Measurements from ENCODE around the gene P2RY11.

P2RY11 gene

GRCh38 chr19:10141479-10141878, 30.0 kb downstream of the P2RY11 start:
- DNase-seq (ENCODE audit: low read depth) = no peak

- no peak for DNase-seq (ENCODE audit: low read depth)
These were observed 30.5 kb downstream of the P2RY11 start for GRCh38 chr19:10141973-10142372.

DNA sequence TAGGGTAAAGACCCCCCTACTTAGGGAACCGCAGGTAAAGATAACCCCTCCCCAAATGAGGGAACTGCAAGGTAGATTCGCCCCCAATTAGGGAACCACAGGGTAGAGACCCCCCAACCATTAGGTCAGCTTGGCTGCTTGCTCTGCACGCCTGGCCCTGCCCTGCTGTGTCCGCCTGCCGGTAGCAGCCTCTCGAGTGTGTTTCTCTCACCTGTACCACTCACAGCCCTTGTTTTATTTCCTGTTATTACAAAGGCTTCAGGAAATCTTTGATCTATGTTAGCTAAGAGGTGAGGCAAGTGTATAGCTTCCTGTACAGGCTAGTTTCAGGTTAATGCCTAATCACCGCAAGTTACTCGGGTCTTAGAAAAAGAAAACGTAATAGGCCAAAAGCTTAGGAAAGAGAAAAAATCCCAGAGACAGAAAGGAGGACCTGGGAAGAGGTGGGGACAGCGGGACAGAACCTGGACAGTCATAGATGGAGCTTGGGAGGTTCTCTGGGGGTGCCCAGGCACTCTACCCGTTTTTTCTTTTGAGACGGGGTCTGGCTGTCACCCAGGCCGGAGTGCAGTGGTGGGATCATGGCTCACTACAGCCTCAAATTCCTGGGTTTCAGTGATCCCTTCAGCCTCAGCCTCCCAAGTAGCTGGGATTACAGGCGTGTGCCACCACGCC, 31.3 kb downstream of the P2RY11 start:
- no peak for DNase-seq (ENCODE audit: low read depth)

DNA sequence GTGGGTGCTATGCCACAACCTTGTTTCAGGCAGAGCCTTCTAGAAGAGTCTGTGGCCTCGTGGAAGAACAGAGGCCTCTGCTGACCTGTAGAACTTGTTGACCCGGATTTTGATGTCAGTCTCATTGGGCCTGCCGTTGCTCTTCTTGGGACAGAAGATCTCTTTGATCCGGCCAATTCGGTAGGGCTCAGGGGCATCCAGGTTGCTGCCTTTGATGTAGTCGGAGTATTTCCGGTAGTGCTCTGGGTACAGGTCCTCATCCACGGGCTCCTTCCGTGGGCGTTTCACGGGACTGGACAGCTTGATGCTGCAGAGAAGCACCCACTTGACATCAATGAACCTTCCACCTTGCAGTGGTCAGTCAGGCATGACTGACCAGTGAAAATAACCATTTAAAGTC, 32.2 kb downstream of the P2RY11 start:
- no peak for DNase-seq (ENCODE audit: low read depth)

DNA sequence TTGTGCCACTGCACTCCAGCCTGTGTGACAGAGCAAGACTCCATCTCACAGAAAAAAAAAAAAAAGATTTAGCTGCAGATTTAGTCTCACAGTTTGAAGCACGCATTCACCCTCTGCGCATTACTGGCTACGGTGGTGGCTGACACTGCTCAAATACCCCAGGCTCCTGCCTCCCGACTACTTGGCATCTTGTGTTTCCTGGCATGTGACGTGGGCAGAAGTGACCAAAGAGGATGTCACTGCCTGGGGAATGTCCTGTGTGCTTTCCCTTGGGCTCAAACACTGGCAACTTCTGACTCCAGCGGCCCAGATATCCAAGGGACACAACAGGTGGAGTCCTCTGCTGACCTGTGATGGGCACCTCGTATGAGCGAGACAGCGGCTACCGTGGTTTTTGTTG, 32.9 kb downstream of the P2RY11 start:
- DNase-seq (ENCODE audit: low read depth) = no peak

GRCh38 chr19:10145031-10145430, 33.5 kb downstream of the P2RY11 start:
- no peak for DNase-seq (ENCODE audit: low read depth)

DNA sequence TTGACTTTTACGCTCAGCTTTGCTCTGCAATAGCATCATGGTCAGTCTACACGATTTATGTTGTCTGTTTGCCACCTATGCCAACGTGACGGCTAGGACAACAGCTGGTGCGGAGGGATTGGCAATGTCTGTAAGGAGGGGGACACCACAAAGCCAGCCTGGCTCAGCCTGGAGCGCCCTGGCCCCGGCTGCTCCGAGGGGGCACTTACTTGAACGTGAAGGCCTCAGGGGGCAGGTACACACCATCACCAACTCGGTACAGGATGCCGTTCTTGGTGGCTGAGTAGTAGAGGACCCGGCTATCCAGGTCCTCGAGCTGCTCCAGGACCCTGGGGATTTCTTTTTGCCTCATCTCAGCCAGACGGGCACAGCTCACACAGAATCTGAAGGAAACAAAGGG, 34.6 kb downstream of the P2RY11 start:
- DNase-seq (ENCODE audit: low read depth) = no peak

DNA sequence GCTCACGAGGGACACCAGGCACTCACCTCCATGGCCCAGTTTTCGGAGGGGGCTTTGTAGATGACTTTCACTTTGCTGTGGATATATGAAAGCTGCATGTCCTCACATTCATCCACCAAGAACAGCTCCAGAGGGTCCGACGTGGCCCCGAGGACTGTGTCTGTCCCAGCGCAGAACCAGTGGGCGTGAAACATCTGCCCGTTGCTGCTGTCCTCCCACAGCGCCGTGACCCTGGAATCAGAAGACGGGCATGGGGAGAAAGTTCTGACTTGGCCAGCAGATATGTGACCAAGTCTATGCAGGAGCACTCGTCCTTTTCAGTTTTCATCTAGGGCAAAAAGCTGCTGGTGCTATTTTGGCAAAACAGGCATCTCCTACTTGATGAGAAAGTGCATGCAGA, 37.9 kb downstream of the P2RY11 start:
- no peak for DNase-seq (ENCODE audit: low read depth)

- DNase-seq (ENCODE audit: low read depth) = no peak
These were observed 40.0 kb downstream of the P2RY11 start for GRCh38 chr19:10151521-10151920.

DNA sequence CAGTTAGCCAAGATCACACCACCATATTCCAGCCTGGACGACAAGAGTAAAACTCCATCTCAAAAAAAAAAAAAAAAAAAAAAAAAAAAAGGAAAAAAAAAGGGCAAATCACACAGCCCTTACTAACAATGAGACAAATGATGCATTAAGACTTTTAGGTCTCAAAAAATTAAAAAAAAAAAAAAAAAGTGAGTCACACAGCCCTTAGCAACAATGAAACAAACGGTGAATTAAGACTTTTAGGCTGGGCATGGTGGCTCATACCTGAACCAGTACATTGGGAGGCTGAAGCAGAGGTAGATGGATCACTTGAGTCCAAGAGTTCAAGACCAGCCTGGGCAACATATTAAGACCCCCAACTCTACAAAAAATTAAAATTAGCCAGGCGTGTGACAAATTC, 40.6 kb downstream of the P2RY11 start:
- DNase-seq (ENCODE audit: low read depth) = peak; percentile 5

GRCh38 chr19:10155839-10156238, 44.3 kb downstream of the P2RY11 start:
- peak; percentile 12 for DNase-seq (ENCODE audit: low read depth)

DNA sequence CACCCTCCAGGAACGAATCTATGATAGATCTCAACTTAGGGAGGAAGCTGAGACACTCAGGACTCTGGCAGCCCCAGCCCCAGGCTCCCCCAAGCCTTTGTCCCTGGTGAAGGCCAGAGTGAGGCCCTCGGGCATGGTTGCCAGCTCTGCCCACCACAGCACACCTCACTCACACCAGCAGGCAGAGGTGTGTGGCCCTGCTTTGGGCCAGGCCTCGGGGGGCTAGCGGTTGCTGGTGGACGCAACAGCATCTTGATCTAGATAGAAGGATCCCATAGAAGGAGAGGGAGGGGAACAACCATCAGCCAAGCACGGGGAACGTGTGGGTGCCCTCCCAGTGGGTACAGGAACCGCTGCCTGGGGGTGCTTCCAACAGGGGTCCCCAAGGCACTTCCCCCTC, 46.6 kb downstream of the P2RY11 start:
- no peak for DNase-seq (ENCODE audit: low read depth)

DNA sequence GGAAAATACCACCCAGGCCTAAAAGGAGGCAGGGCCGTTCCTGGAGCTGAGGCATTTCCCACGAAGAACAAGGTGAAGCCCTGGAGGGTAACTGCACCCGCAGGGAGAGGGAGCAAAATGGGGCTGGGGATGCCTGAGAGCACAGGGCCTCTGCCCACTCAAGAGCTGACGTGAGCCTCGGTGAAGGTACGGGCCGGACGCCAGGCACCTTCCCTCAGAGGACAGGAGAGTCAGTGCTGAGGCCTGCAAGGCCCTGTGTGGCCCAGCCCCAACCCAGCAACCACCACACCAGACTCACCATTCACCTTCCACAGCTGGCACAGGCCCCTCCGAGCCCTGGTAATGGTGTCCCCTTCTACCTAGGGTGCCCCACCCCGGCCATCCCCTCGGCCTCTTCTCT, 47.0 kb downstream of the P2RY11 start:
- no peak for DNase-seq (ENCODE audit: low read depth)

GRCh38 chr19:10159610-10160009, 48.1 kb downstream of the P2RY11 start:
- no peak for DNase-seq (ENCODE audit: low read depth)

GRCh38 chr19:10163536-10163935, 52.0 kb downstream of the P2RY11 start:
- DNase-seq (ENCODE audit: low read depth) = no peak
